ENCODE results near the gene DGCR8. TPM values are rescaled to one million over a fixed set of nuclear protein-coding genes. Genes with fewer than 3 reads are reported as not detected.

The DGCR8 gene
- polyA plus RNA-seq, 10 donors = 29.1 to 47.4 (median 38.7) TPM

DNA sequence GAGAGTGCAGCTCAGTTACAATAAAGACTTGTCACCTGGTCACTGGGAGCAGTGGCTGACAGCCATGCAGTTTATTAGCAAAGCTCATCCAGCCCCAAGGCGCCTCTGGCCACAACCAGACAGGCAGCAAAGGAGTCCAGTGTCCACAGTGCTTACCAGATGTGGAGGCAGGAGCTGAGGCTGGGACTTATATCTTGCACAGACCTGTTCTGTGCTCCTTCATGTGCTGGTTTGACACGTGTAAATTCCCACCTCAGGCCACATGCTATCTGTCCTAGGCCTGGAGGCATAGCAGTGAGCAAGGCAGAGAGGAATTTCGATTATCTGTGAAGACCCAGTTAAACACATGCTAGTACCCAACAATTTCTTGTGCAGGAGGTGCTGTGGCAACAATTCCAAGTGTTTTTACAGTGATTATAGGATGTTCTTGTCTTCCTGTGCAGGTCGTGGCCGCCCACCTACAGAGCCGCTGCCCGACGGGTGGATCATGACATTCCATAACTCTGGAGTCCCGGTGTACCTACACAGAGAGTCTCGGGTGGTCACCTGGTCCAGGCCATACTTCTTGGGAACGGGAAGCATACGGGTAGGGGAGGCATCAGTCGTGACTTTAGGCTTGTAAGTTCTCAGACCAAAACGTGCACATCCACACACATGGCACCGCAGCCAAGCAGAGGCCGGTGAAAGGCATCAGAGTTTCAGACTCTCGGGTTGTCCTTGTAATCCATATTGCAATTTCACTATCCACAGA lies 9.4 kb downstream of the DGCR8 start:
- no peak for DNase-seq

DNA sequence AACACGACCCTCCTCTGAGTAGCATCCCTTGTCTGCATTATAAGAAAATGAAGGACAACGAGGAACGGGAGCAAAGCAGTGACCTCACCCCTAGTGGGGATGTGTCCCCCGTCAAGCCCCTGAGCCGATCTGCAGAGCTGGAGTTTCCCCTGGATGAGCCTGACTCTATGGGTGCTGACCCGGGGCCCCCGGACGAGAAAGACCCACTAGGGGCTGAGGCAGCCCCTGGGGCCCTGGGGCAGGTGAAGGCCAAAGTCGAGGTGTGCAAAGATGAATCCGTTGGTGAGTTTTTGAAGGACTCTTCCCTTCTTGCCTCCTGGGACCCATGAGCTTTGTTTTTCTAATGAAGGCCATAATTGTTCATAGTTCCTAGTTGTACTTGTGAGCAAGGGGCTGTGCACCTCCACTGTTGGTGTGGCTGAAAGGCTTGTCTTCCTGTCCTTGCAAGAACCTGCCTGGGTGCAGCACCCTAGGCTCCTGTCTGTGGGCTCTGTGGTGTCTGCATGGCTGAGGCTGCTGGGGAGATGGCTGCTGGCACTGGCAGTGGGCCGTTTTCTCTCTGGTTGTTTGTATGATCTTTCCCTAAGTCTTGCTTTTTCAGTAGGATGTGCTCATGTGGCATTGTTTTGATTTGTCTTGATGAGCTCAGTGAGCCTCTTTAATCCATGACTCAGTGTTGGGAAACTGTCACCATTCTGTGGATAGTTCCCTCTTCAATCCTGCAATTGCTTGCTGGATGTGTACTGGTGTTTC lies 10.1 kb downstream of the DGCR8 start:
- no peak for DNase-seq

DNA sequence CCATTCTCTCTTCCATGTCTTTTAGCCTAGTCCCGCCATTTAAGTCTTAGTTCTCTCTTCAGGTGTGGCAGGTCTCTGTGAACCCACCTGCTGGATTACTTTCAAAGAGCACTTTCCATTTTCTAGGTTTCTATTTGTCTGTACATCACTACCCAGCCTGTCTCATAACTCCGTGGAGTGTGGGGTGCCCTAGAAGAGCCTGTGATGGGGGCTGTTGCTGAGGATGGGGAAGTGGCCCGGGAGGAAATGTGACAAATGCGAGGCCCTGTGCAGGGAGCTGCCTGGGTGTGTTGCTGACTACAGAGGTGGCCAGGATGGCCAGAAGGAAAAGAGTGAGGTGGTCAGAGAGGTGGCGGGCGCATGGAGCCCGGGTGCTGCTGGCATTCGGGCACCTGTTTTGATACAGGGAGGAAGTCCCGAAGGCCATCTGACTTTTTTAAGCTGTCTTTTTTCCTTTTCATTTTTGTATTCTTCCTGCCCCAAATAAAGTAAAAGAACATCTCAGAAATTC lies 10.7 kb downstream of the DGCR8 start:
- DNase-seq = no peak

DNA sequence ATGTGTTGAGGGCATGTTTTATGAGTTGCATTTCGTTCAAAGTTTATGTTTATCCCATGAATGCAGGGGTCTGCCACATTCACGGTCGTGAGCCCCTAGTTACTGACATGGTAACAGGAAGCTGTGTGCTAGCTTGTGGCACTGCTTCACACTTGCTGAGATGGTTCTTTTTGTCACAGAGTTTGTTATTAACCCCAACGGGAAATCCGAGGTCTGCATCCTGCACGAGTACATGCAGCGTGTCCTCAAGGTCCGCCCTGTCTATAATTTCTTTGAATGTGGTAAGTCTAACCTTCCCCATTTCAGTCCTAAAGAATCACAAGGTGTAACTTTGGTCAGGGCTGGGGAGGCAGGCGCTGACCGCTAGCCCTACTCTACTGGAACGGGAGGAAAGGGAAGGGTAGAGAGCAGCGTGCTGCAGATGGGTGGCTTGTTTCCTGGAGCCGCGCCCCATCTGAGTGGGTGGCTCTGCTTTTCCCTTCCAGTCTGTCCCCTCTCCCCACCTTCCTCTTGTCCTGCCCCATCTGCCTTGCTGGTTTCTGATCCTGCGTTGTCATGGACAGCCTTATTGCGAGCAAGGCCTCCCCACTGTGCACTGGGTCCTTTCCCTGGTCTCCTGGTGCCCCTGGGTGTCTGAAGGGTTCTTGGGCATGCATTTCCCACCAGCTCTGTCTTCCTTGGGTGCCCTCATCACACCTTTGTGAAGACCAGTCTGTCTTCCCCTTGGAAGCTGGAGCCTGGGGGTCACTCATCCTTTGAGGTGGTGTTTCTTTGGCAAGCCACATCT lies 11.8 kb downstream of the DGCR8 start:
- DNase-seq = no peak

DNA sequence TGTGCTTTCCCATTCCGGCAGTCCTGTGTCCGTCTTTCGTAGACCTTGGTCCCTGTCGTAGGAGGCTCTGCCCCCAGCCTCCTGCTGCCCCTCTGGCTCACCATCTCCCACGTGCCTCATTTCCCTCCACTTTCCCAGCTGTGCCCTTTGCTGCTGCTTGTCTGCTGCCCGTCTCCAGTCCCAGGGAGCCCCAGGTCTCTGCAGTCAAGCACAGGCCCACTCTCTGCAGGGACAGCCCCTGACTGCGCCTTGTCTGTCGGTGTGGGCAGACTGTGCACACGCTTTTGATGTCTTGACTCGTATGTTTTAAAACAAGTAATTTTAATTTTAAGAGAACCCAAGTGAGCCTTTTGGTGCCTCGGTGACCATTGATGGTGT lies 12.4 kb downstream of the DGCR8 start:
- no peak for DNase-seq

DNA sequence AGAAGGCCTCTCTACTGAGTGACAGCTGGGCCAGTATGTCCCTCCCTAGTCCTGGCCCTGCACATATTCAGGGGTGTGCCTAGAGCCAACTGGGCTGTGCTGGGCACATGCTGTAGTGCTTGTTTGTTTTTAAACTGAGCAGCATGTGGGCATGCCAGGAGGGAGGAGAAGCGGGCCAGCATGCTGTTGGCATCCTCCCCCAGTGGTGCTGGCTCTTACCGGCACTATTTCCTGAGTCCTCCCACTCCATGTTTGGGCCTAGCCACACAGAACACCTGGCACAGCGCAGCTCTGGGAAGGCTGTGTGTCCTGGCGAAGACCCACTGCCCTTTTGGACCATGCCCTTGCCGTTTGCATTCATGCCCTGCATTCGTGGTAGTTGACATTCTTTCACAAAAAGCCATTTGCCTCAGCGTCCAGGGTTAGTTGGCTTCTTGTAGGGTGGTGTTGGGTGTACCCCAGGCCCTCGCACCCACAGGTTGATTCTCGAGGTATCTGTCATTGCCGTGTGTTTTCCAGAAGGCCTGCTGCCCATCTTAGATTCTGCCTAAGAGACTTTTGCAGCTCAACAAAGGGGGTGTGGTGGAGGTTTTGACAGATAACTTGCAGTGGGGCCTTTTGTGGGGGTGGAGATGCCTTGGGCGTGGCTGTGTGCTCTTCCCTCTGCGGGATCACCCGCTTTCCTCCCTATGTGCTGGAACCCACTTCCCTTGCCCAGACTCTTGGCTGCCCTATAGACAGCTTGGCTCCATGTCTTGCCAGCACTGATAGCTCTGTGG lies 13.6 kb downstream of the DGCR8 start:
- peak in 1 of 3 donors; percentile 17 for DNase-seq

DNA sequence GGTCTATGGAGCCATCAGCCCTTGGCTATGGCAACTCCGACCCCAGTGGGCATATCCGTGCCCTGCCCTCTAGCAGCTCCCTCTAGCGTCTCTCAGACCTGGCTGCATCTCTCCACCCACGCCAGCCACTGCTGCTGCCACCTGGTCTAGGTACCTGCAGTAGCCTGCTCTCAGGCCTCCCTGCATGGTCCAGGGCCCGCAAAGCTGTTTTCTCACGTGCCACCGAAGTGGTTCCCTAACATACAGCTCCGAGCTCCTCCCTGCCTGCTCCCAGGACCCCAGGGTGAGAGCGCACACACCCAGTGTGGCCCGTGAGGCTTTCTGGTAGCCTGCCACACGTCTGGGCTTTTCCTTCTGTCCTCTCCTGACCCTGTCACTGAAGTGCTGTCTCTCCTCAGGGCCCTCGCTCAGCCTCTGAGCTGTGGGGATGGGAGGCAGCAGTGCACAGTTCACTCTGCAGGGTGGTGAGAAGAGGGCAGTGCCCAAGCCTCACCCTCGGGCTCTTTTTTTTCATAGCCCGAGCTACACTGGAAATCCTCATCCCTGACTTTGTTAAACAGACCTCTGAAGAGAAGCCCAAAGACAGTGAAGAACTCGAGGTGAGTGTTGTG lies 14.3 kb downstream of the DGCR8 start:
- DNase-seq = no peak

DNA sequence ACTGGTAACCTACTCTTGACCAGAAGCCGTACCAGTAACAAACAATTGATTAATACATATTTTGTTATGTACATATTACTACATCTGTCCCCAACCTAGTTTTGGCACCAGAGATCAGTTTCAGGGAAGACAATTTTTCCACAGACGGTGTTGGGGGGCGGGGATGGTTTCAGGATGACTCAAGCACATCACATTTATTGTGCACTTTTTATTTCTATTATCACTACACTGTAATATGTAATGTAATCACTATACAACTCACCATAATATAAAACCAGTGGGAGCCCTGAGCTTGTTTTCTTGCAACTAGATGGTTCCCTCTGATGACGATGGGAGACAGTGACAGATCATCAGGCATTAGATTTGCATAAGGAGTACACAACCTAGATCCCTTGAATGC lies 15.5 kb downstream of the DGCR8 start:
- DNase-seq = no peak

DNA sequence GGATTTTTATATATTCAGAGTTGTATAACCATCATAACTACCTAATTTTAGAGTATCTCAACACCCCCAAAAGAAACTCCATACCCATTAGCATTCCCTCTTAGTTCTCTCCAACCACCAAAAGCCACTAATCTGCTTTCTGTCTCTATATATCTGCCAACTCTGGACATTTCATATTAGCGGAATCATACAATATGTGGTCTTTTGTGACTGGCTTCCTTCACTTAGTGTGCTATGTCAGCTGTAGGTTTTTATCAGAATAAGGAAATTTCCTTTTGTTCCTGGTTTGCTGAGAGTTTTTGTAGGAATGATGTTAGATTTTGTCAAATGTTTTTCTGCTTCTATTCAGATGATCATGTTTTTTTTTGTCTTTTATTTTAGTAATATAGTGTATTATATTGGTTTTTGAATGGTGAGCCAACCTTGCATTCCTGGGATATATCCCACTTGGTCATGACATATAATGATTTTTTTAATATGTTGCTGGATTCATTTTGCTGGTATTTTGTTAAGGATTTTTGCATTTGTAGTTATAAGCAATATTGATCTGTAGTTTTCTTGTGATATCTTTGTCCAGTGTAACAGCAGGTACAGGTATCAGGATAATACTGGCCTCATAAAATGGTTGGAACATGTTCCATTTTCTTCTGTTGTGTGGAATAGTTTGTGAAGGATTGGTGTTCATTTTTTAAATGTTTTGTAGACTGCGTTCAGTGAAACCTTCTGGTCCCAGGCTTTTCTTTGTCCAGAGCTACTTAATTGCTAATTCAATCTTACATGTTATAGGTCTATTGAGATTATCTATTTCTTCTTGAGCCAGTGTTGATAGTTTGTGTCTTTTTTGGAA lies 16.8 kb downstream of the DGCR8 start:
- DNase-seq = no peak

DNA sequence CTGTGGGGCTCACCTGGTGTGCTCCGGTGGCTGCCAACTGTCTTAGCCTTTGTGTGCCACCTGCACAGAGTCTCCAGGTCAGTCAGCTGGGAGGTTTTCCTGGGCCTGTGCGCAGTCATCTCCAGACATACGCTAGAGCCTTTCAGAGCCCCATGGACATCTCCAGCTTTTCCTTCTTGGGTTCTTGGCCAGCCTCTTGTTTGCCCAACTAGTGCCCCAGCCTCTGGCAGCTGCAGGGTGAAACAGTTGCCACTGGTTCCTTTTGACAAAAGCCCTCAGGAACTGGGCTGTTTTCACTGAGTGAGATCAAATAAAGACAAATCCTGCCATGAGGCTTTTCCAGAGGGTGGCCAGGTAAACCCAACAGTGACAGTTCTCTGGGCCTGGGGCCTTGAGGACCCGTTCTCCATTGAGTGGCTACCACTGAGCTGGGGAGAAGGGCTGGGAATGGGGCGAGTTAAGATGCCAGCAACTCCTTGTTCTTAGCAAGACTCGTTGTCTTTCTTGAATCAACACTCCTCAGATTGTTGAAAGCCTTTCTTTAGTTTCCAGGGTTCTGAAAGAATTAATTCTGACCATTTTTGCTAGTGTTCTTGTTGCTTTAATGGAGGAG lies 19.2 kb downstream of the DGCR8 start:
- DNase-seq = no peak

DNA sequence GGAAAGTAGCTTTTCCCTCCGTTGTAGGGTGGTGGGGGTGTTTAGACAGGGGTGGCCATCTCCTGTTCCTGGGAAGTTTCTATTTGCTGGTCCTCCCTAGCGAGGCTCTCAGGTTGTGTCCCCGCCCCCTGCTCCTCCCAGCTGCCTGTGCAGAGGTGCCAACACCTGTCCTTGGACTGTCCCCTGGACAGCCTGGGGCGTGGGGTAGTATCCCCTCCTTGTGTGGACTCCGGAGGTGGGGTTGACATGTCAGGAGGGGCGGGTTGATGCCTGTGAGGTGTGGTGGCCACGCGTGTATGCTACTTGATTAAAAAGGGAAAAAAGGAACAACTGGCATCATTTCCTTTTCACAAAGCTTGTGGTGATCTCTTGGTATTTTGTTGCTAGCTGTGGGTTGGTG lies 21.6 kb downstream of the DGCR8 start:
- no peak for DNase-seq

DNA sequence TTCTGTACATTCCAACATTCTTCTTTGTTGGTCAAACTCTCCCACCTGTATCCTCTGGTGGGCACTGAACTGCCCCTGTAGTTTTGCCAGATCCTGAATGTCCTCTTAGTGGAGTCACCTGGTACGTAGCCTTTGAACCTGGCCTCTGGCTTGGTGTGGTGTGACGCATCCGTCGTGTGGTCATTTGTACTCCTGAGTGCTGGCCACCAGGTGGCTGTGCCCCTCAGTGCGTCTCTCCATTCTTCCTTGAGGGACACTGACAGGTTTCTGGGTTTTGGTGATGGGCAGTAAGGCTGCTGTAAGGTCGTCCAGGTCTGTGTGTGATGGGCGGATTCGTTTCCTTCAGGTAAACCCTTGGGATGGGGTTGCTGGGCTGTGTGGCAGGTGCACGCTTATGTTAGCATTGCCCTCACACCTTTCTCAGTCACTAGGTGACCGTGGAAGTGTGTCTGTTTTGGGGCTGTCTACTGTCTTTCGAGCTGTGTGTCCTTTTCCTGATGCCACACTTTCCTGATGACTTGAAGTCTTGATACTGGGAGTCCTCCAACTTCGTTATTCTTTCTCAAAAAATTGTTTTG lies 22.3 kb downstream of the DGCR8 start:
- no peak for DNase-seq

DNA sequence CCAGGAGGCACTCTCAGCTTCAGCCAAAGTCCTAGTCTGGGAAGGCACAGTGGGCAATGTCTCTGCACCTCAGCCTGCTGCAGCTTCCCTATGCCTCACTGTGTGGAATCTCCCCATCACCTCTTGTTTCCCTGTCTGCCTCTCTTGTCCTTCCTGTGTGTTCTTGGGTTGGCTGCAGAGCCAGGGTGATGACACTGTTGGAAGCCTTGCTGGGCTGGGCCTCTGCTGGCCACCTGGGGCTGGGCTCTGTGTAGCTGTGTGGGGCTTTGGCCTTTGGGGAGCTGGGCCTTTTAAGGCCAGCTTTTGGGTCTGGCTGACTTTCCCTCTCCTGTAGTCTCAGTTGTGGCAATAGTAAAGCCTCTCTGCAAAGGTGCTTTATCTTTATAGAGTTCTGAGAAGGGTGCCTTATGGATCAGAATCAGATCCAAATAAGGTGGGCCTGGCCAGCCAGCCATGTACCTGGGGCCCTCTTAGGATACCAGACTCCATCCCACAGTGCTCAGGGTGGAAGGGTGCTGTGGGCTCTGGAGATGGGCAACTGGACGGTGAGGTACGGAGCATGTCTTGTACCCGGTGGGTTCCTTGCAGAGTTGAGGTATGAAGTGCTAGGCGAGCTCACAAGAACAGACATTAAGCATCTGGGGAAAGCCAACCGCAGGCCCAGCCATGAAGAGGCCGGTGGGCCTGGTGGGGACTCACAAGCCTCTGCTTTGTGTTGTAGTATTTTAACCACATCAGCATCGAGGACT lies 25.6 kb downstream of the DGCR8 start:
- no peak for DNase-seq

DNA sequence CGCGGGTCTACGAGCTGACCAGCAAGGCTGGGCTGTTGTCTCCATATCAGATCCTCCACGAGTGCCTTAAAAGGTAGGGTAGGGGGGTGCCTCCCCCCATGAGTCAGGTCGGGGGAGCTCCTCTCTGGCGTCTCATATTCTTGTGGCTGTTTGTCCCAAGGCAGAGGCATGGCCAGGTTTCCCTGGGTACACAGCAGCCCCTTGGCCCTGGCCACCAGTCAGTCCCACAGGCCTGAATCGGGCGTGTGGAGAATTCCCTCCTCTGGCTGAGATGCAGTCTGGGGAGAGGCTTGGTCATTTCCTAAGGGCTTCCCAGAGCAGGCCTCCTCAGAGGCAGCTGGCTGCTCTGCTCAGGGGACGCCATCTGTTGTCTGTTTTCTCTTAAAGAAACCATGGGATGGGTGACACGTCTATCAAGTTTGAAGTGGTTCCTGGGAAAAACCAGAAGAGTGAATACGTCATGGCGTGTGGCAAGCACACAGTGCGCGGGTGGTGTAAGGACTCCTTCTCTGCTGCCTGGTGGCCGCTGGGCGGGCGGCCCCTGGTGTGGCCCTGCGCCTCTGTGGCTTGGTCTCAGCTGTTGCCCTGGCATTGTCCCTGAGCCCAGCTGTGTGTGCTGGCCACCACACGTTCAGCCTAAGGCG lies 26.3 kb downstream of the DGCR8 start:
- DNase-seq = no peak

DNA sequence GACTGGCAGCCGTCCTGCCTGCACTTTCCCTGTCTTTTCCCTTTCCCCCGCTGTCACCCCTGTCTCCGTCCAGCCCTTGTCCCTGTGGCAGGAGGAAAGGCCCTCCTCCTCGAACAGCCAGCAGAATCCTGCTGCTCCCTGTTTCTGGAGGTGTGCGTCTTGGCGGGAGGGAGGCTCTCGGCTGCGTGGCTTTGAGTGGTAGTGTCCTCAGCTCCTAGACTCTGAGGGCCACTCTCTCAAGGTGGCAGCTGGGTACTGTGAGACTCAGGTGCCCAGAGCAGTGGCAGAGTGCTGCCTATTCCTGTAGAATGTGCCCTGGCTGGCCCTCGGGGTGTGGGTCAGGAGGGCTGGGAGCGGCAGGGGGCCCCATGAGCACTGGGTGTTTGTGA lies 26.8 kb downstream of the DGCR8 start:
- no peak for DNase-seq

DNA sequence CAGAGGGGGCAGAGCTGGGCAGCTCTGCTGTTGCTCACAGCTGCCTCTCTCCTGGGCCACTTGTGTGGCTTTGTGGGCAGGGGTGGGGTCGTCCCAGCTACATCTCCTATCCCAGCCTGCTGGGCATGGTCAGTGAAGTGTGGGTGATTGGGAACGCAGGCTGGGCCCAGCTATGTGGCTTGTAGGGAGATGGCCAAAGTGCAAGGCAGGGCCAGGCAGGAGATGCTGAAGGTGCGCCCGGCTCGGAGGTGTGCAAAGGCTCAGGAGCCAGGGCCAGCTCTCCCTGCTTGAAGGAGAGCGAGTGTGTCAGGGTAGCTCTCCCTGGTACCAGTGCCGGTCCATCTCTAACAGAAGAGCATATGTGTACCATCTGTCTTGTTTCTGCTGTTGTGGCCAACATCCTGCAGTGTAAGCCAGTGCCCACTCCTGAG lies 27.4 kb downstream of the DGCR8 start:
- no peak for DNase-seq

DNA sequence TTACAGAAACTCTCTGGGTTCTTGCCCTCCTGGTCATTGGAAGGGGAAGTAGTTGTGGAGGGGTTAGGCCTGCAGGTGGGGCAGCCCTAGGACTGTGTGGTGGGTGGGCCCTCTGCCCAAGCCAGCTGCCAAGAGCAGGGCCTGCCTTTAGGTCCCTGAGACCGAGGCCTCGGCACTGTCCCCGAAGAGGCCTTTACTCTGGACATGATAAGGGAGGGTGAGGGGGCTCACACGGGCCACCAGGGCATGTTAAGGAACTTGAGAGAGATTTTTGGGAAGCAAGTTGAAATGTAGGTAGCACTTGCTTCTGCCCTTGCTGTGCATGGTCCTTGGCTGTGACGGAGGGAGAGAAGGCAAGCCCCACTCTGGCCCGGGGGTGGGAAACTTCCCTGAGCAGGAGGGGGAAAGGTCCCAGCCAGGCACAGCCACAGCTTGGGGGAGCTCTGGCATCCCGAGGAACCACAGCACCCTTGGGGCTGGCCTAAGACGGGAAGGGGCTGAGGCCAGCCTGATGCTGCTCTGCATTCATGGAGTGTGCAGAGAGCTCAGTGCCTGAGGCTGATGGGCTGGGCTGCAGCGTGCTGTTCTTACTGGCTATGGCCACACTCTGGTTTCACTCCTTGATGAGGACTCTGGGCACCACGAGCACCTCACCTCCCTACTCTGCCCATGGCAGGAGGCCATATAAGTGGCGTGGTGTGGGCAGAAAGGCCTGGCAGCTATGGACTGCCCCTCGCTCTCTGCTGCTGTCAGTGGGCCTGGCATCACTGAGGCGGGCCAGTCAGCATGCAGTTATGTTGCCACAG lies 28.1 kb downstream of the DGCR8 start:
- no peak for DNase-seq

All from muscle of back (tissue), 11 donors.